Natural killer cell (primary cell): ENCODE data around the gene PAPOLA. TPM values are rescaled to one million over a fixed set of nuclear protein-coding genes. Genes with fewer than 3 reads are reported as not detected.
"Not testable (repeated sequence)": the region's sequence is repeated elsewhere in the genome, so short reads cannot be mapped to it uniquely, and the experiment has no call there.

Source experiments
- ATAC-seq, 3 donors: fragments of 150-1000 bp in 2 of 3; fragments of 200-7000 bp in 1 of 3; cut with Tn5 transposase; 1 replicate in 1 of 3; 2 replicates in 2 of 3; pipeline ENCODE4 v1.10.0; 2021; ENCODE audit warnings: mild to moderate bottlenecking in 2 of 3, moderate library complexity in 2 of 3
- DNase-seq, 2 donors: peaks; one replicate each; pipeline versions ENCODE4 v3.0.0 to v3.0.0-alpha.2; 2013 to 2021; ENCODE audit warnings: mixed read lengths in 1 of 2
- H3K27ac ChIP-seq: one replicate; pipeline ENCODE4 v1.5.1; 2013; ENCODE audit warnings: mild to moderate bottlenecking, low read length
- H3K27me3 ChIP-seq: one replicate; pipeline ENCODE4 v1.6.1; 2013; ENCODE audit warnings: low read length; ENCODE audit not compliant: control insufficient read depth, insufficient read depth
- H3K36me3 ChIP-seq: one replicate; pipeline ENCODE4 v1.6.1; 2013; ENCODE audit warnings: low read length; ENCODE audit not compliant: control insufficient read depth, insufficient read depth
- H3K4me1 ChIP-seq: one replicate; pipeline ENCODE4 v1.6.1; 2013; ENCODE audit warnings: low read length; ENCODE audit not compliant: control insufficient read depth, insufficient read depth
- H3K4me3 ChIP-seq: one replicate; pipeline ENCODE4 v1.5.1; 2013; ENCODE audit warnings: low read length
- H3K9me3 ChIP-seq: one replicate; pipeline ENCODE4 v1.6.1; 2013; ENCODE audit warnings: low read length; ENCODE audit not compliant: control insufficient read depth, insufficient read depth
- H3K27ac Mint-ChIP-seq, 2 donors: one replicate each; pipeline ENCODE4 v1.8.0; 2022; ENCODE audit warnings: mild to moderate bottlenecking in 2 of 2, mixed read lengths in 2 of 2, moderate library complexity in 1 of 2
- H3K27me3 Mint-ChIP-seq, 2 donors: one replicate each; pipeline ENCODE4 v1.8.0; 2022; ENCODE audit warnings: low read depth in 2 of 2, mixed read lengths in 2 of 2
- H3K36me3 Mint-ChIP-seq: one replicate; pipeline ENCODE4 v1.8.0; 2022; ENCODE audit warnings: mixed read lengths
- H3K4me1 Mint-ChIP-seq, 2 donors: one replicate each; pipeline ENCODE4 v1.8.0; 2022; ENCODE audit warnings: mixed read lengths in 2 of 2
- H3K4me3 Mint-ChIP-seq: one replicate; pipeline ENCODE4 v1.8.0; 2022; ENCODE audit warnings: mild to moderate bottlenecking, moderate library complexity, mixed read lengths
- H3K9me3 Mint-ChIP-seq, 2 donors: one replicate each; pipeline ENCODE4 v1.8.0; 2022; ENCODE audit warnings: mixed read lengths in 2 of 2
- WGBS: methylation state at CpG from one replicate; pipeline ENCODE4 v1.1.7; 2013; ENCODE audit warnings: missing lambda C conversion rate; ENCODE audit not compliant: insufficient coverage; 5-methylcytosine and 5-hydroxymethylcytosine counted together
- intact Hi-C: fragments of 100-400 bp; cut with micrococcal nuclease; formaldehyde crosslinking; loops from one replicate; pipeline ENCODE4 v1.14.2; 2022
- total RNA-seq, 4 donors: library from RNA; stranded (reverse); fragments of 120-200 nt in 1 of 4; gene quantifications; one replicate each; pipeline versions ENCODE4 v1.2.3 to v1.2.4, GENCODE V29; 2013 to 2022
- TF ChIP-seq, protein P1 (sequence below): fragments of 200-600 bp; IDR thresholded peaks from one replicate; pipeline ENCODE4 v1.8.0; 2022; ENCODE audit warnings: antibody characterized with exemption

Gene PAPOLA
- total RNA-seq, 3 donors from 2014 or later (not counting 1 experiment from before 2014, with no cell fraction given) = 200 to 225 (median 224) TPM

DNA sequence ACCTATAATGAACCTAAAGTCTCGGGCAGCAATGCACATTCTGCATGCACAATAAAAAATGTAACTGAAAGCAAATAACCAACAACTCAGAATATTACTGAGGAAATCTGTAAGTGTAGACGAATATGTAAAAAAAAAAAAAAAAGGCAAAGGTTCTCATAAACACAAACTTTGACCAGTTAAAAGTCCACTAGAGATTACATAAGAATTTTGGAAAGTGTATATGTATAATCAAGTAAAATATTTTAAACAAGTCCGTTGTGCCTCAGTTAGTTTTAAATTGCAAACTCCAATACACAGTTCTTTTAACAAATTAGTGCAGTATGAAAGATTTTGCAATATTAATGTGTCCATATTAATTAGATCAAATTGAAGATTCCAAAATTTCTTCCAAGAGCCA, 35.3 kb upstream of the PAPOLA start:
- H3K4me1 ChIP-seq = no peaks in the 10 kb centered on the region
- intact Hi-C loops = no loop called here
- no peaks in the 10 kb centered on the region for H3K36me3 Mint-ChIP-seq
- H3K27me3 ChIP-seq = no peaks in the 10 kb centered on the region
- H3K4me3 Mint-ChIP-seq = no peak overlapping the region
- no peak overlapping the region for H3K4me3 ChIP-seq
- H3K27ac Mint-ChIP-seq = no peak overlapping the region
- H3K36me3 ChIP-seq = no peaks in the 10 kb centered on the region
- TF ChIP-seq, protein P1, sequence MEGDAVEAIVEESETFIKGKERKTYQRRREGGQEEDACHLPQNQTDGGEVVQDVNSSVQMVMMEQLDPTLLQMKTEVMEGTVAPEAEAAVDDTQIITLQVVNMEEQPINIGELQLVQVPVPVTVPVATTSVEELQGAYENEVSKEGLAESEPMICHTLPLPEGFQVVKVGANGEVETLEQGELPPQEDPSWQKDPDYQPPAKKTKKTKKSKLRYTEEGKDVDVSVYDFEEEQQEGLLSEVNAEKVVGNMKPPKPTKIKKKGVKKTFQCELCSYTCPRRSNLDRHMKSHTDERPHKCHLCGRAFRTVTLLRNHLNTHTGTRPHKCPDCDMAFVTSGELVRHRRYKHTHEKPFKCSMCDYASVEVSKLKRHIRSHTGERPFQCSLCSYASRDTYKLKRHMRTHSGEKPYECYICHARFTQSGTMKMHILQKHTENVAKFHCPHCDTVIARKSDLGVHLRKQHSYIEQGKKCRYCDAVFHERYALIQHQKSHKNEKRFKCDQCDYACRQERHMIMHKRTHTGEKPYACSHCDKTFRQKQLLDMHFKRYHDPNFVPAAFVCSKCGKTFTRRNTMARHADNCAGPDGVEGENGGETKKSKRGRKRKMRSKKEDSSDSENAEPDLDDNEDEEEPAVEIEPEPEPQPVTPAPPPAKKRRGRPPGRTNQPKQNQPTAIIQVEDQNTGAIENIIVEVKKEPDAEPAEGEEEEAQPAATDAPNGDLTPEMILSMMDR = no peak
- no peaks in the 10 kb centered on the region for H3K9me3 ChIP-seq
- no peaks in the 10 kb centered on the region for H3K9me3 Mint-ChIP-seq
- WGBS = no CpG with 5 or more reads among the region's 3 CpGs
- ATAC-seq (no peak), DNase-seq (no peak)
- no peak overlapping the region for H3K27ac ChIP-seq
- H3K27me3 Mint-ChIP-seq = no peaks in the 10 kb centered on the region
- no peaks in the 10 kb centered on the region for H3K4me1 Mint-ChIP-seq

GRCh38 chr14:96470331-96470730, 31.9 kb upstream of the PAPOLA start:
- Mint-ChIP-seq H3K4me3 (no peak overlapping the region), H3K27me3 (peaks cover 3 to 6% of the 10 kb centered on the region in 2 donors), H3K27ac (no peak overlapping the region), H3K36me3 (no peaks in the 10 kb centered on the region), H3K4me1 (no peaks in the 10 kb centered on the region), H3K9me3 (no peaks in the 10 kb centered on the region)
- TF ChIP-seq, protein P1 = no peak
- Histone ChIP-seq H3K9me3 (no peaks in the 10 kb centered on the region), H3K4me3 (no peak overlapping the region), H3K27ac (no peak overlapping the region), H3K36me3 (no peaks in the 10 kb centered on the region), H3K4me1 (no peaks in the 10 kb centered on the region), H3K27me3 (no peaks in the 10 kb centered on the region)
- 95% methylated on average over 2 of the region's 4 CpGs for WGBS
- no peak for DNase-seq
- intact Hi-C loops = no loop called here
- ATAC-seq = no peak

DNA sequence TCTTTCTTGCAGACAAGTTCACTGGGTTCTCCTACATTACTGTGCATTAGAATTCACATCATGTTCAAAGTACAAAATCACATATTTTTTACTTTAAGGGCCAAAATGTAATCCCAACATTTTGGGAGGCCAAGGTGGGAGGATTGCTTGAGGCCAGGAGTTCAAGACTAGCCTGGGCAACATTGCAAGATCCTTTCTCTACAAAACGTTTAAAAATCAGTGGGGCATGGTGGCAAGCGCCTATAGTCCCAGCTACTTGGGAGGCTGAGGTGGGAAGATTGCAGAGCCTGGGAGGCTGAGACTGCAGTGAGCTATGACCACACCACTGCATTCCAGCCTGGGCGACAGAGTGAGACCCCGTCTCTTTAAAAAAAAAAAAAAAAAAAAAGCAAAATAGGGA, 31.2 kb upstream of the PAPOLA start:
- H3K27me3 Mint-ChIP-seq, ATAC-seq, H3K4me1 Mint-ChIP-seq, H3K27ac ChIP-seq, H3K27me3 ChIP-seq, intact Hi-C loops, H3K36me3 Mint-ChIP-seq, H3K9me3 Mint-ChIP-seq, H3K4me3 ChIP-seq, H3K36me3 ChIP-seq, H3K4me1 ChIP-seq, H3K27ac Mint-ChIP-seq, DNase-seq, H3K4me3 Mint-ChIP-seq, H3K9me3 ChIP-seq: not testable (repeated sequence)
- 100% methylated on average over 2 of the region's 4 CpGs for WGBS

DNA sequence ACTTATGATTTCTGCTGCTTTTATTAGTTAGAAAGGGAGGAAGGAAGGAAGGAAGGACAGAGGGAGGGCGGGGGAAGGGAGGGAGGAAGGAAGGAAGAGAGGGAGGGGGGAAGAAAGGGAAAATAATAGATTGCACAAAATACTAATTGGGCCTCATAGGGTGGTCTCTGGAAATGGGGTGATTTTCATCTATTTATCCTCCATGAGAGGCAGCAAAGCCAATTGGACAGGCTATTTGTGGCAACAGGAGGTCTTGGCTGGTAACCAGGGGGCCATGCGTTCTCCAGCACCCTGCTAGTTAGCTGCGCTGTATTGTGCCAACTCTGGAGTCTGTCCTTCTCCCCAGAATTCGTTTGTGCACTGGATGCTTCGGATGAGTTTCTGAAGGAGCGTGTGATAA, 24.1 kb upstream of the PAPOLA start:
- 83% methylated on average over 6 of the region's 6 CpGs for WGBS
- no peak for DNase-seq
- no peaks in the 10 kb centered on the region for H3K4me1 ChIP-seq
- TF ChIP-seq, protein P1 = no peak
- no peak overlapping the region for H3K4me3 ChIP-seq
- H3K27ac ChIP-seq = no peak overlapping the region
- intact Hi-C loops = no loop called here
- H3K36me3 ChIP-seq = no peaks in the 10 kb centered on the region
- no peaks in the 10 kb centered on the region for H3K27me3 ChIP-seq
- no peaks in the 10 kb centered on the region for H3K9me3 ChIP-seq
- Mint-ChIP-seq H3K9me3 (no peaks in the 10 kb centered on the region), H3K36me3 (no peaks in the 10 kb centered on the region), H3K27ac (no peak overlapping the region), H3K4me3 (no peak overlapping the region), H3K27me3 (peaks cover 7 to 12% of the 10 kb centered on the region in 2 donors), H3K4me1 (no peaks in the 10 kb centered on the region)
- ATAC-seq = no peak
